HG03280 (cell line): ENCODE results near the gene AGFG2.
"Not testable (repeated sequence)": the region's sequence is repeated elsewhere in the genome, so short reads cannot be mapped to it uniquely, and the experiment has no call there.

Experiments
- ATAC-seq: cut with Tn5 transposase; IDR thresholded peaks from one replicate; pipeline ENCODE4 v1.9.1; 2021; ENCODE audit warnings: mild to moderate bottlenecking, moderate library complexity; ENCODE audit not compliant: unreplicated experiment

AGFG2 gene

GRCh38 chr7:100538654-100539435 is at the start of gene AGFG2:
Gene AGFG2, plus strand, starts transcription at chr7:100539203. Its CDS starts 144 bp downstream, at chr7:100539347.
- ATAC-seq = peak; percentile 96

- peak; percentile 45 for ATAC-seq
Observed at GRCh38 chr7:100489824-100490223, 49.2 kb upstream of the AGFG2 start.

GRCh38 chr7:100490483-100491191 is 48.4 kb upstream of the AGFG2 start:
- no peak for ATAC-seq

GRCh38 chr7:100491192-100491578 is 47.8 kb upstream of the AGFG2 start:
- ATAC-seq = no peak

GRCh38 chr7:100492738-100493475 is 46.1 kb upstream of the AGFG2 start:
- ATAC-seq = no peak

GRCh38 chr7:100493476-100494264 is 45.3 kb upstream of the AGFG2 start:
- no peak for ATAC-seq

- ATAC-seq = no peak
Observed at GRCh38 chr7:100496509-100496908, 42.5 kb upstream of the AGFG2 start.

- not testable (repeated sequence) for ATAC-seq
Observed at GRCh38 chr7:100500743-100501142, 38.3 kb upstream of the AGFG2 start.

GRCh38 chr7:100504031-100504430 is 35.0 kb upstream of the AGFG2 start:
- ATAC-seq = not testable (repeated sequence)

GRCh38 chr7:100504887-100505611 is 34.0 kb upstream of the AGFG2 start:
- ATAC-seq = no peak

GRCh38 chr7:100506356-100506923 is 32.6 kb upstream of the AGFG2 start:
- no peak for ATAC-seq

- no peak for ATAC-seq
Observed at GRCh38 chr7:100509231-100509630, 29.8 kb upstream of the AGFG2 start.

- no peak for ATAC-seq
Observed at GRCh38 chr7:100510437-100511239, 28.4 kb upstream of the AGFG2 start.

GRCh38 chr7:100513212-100513810 is 25.7 kb upstream of the AGFG2 start:
- no peak for ATAC-seq

- ATAC-seq = no peak
Observed at GRCh38 chr7:100515072-100515532, 23.9 kb upstream of the AGFG2 start.

GRCh38 chr7:100516135-100516812 is 22.7 kb upstream of the AGFG2 start:
- ATAC-seq = no peak

GRCh38 chr7:100517305-100517704 is 21.7 kb upstream of the AGFG2 start:
- no peak for ATAC-seq

GRCh38 chr7:100519580-100519979 is 19.4 kb upstream of the AGFG2 start:
- ATAC-seq = no peak
